ENCODE results near the gene RHEBL1.

Gene RHEBL1

GRCh38 chr12:49037947-49038237 lies 31.9 kb downstream of the RHEBL1 start:
- Histone ChIP-seq H3K4me1 (ENCODE audit: insufficient read depth, poor library complexity, severe bottlenecking) (no peaks in the 10 kb centered on the region), H3K4me3 (ENCODE audit: severe bottlenecking) (no peak overlapping the region), H3K27ac (ENCODE audit: poor library complexity, severe bottlenecking) (no peak overlapping the region), H3K27me3 (ENCODE audit: insufficient read depth, poor library complexity, severe bottlenecking) (no peaks in the 10 kb centered on the region), H3K9me3 (ENCODE audit: severe bottlenecking) (no peaks in the 10 kb centered on the region), H3K36me3 (ENCODE audit: low read depth) (peaks cover 82% of the 10 kb centered on the region)
- ATAC-seq (ENCODE audit: low read depth) (no peak), DNase-seq (ENCODE audit: low spot score) (peak; percentile 42)
- TF ChIP-seq, protein P1, sequence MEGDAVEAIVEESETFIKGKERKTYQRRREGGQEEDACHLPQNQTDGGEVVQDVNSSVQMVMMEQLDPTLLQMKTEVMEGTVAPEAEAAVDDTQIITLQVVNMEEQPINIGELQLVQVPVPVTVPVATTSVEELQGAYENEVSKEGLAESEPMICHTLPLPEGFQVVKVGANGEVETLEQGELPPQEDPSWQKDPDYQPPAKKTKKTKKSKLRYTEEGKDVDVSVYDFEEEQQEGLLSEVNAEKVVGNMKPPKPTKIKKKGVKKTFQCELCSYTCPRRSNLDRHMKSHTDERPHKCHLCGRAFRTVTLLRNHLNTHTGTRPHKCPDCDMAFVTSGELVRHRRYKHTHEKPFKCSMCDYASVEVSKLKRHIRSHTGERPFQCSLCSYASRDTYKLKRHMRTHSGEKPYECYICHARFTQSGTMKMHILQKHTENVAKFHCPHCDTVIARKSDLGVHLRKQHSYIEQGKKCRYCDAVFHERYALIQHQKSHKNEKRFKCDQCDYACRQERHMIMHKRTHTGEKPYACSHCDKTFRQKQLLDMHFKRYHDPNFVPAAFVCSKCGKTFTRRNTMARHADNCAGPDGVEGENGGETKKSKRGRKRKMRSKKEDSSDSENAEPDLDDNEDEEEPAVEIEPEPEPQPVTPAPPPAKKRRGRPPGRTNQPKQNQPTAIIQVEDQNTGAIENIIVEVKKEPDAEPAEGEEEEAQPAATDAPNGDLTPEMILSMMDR (IDR thresholded peaks at IDR 0.05; ENCODE audit: poor library complexity, severe bottlenecking): no peak

- Histone ChIP-seq H3K36me3 (ENCODE audit: low read depth) (peaks cover 81% of the 10 kb centered on the region), H3K4me3 (ENCODE audit: severe bottlenecking) (no peak overlapping the region), H3K9me3 (ENCODE audit: severe bottlenecking) (no peaks in the 10 kb centered on the region), H3K27ac (ENCODE audit: poor library complexity, severe bottlenecking) (no peak overlapping the region), H3K27me3 (ENCODE audit: insufficient read depth, poor library complexity, severe bottlenecking) (no peaks in the 10 kb centered on the region), H3K4me1 (ENCODE audit: insufficient read depth, poor library complexity, severe bottlenecking) (no peaks in the 10 kb centered on the region)
- peak; percentile 49 for DNase-seq (ENCODE audit: low spot score)
- ATAC-seq (ENCODE audit: low read depth): no peak
- TF ChIP-seq, protein P1 (IDR thresholded peaks at IDR 0.05; ENCODE audit: poor library complexity, severe bottlenecking): no peak
These were observed 32.5 kb downstream of the RHEBL1 start for GRCh38 chr12:49037111-49037946.

DNA sequence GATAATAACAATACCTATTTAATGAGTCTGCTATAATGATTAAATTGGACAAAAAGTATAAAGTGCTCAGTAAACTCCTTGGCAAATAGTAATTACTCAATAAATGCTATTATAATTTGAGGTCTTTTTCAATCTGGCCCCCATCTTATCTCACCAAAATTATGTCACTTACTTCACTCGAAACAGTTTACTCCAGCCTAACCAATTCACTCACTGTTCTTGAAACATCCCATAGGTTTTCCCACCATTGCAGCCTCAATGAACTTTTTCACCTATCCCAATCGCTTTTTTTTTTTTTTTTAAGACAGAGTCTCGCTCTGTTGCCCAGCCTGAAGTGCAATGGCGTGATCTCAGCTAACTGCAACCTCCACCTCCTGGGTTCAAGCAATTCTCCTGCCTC lies 33.8 kb downstream of the RHEBL1 start:
- no peak for DNase-seq (ENCODE audit: low spot score)
- ATAC-seq (ENCODE audit: low read depth): no peak
- H3K4me3 ChIP-seq (ENCODE audit: severe bottlenecking): no peak overlapping the region
- TF ChIP-seq, protein P1 (IDR thresholded peaks at IDR 0.05; ENCODE audit: poor library complexity, severe bottlenecking): no peak
- H3K9me3 ChIP-seq (ENCODE audit: severe bottlenecking): no peaks in the 10 kb centered on the region
- H3K27ac ChIP-seq (ENCODE audit: poor library complexity, severe bottlenecking): no peak overlapping the region
- H3K27me3 ChIP-seq (ENCODE audit: insufficient read depth, poor library complexity, severe bottlenecking): no peaks in the 10 kb centered on the region
- no peaks in the 10 kb centered on the region for H3K4me1 ChIP-seq (ENCODE audit: insufficient read depth, poor library complexity, severe bottlenecking)
- H3K36me3 ChIP-seq (ENCODE audit: low read depth): peaks cover 79% of the 10 kb centered on the region

DNA sequence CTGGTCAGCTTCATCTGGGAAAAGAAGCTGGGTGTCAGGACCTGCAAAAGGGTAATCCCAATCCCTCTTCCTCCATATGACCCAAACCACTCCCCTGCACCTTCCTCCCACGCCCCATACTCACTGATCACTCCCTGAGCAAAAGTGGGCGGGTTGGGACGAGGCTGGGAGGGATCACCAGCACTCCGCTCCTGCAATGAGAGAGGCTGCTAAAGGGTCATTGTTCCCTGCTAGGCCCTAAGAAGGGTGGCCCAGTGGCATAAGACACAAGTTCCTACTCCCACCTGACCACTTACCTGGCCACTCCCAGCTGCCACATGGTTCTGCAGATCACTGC lies 35.5 kb downstream of the RHEBL1 start:
- Histone ChIP-seq H3K27ac (ENCODE audit: poor library complexity, severe bottlenecking) (no peak overlapping the region), H3K36me3 (ENCODE audit: low read depth) (peaks cover 76% of the 10 kb centered on the region), H3K9me3 (ENCODE audit: severe bottlenecking) (no peaks in the 10 kb centered on the region), H3K4me1 (ENCODE audit: insufficient read depth, poor library complexity, severe bottlenecking) (no peaks in the 10 kb centered on the region), H3K27me3 (ENCODE audit: insufficient read depth, poor library complexity, severe bottlenecking) (no peaks in the 10 kb centered on the region), H3K4me3 (ENCODE audit: severe bottlenecking) (no peak overlapping the region)
- no peak; the same call in 2 of the 3 replicates for ATAC-seq (ENCODE audit: low read depth)
- DNase-seq (ENCODE audit: low spot score): no peak
- TF ChIP-seq, protein P1 (IDR thresholded peaks at IDR 0.05; ENCODE audit: poor library complexity, severe bottlenecking): no peak

GRCh38 chr12:49033611-49034285 lies 36.0 kb downstream of the RHEBL1 start:
- TF ChIP-seq, protein P1 (IDR thresholded peaks at IDR 0.05; ENCODE audit: poor library complexity, severe bottlenecking): no peak
- Histone ChIP-seq H3K27ac (ENCODE audit: poor library complexity, severe bottlenecking) (no peak overlapping the region), H3K4me1 (ENCODE audit: insufficient read depth, poor library complexity, severe bottlenecking) (no peaks in the 10 kb centered on the region), H3K27me3 (ENCODE audit: insufficient read depth, poor library complexity, severe bottlenecking) (no peaks in the 10 kb centered on the region), H3K4me3 (ENCODE audit: severe bottlenecking) (no peak overlapping the region), H3K36me3 (ENCODE audit: low read depth) (peaks cover 76% of the 10 kb centered on the region), H3K9me3 (ENCODE audit: severe bottlenecking) (no peaks in the 10 kb centered on the region)
- DNase-seq (ENCODE audit: low spot score) (no peak), ATAC-seq (ENCODE audit: low read depth) (no peak)
